ENCODE measurements around the gene BRME1. TPM values are rescaled to one million over a fixed set of nuclear protein-coding genes. Genes with fewer than 3 reads are reported as not detected.

BRME1 gene
- polyA plus RNA-seq, 1 donor (not counting 4 experiments of a cell fraction or from before 2014, with no cell fraction given) = 0.22 TPM

DNA sequence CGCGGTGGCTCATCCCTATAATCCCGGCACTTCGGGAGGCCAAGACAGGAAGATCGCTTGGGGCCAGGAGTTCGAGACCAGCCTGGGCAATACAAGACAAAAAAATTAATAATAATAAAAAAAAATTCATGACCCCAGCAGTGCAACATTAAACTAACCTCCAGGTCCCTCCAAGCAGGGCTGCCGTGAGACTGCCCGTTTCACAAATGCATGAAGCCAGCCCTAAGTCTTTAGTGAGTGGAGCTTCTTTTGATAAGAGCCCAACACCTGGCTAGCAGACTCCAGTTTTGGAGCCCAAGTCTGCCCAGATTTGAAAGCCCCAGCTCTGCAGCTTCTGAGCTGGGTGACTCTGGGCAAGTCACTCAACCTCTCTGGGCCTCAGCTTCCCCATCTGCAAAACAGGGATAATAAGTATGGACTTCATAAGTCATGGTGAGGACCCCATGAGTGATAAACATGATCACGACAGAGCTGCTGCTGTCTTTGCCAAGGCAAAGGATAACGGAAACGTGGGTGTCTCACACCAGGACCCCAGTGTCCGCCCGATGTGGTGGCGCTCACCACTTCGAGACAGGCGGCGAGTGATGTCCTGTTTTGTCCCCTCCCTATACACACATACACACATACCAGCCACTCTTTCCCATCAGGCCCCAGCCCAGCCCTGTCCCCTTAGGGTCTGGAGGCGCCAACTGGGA lies 67.3 kb downstream of the BRME1 start:
- H4K20me1 ChIP-seq (ENCODE audit: control insufficient read depth, extremely low read depth, insufficient read depth, low read length) = peaks cover 58% of the 10 kb centered on the region

GRCh38 chr19:13835791-13836723 lies 69.9 kb downstream of the BRME1 start:
- no peaks in the 10 kb centered on the region for H3K9me1 ChIP-seq (ENCODE audit: control insufficient read depth, extremely low read depth, insufficient read depth, low read length)
- FAIRE-seq = no peak
- peak overlapping the region; percentile 29 for H3K27ac ChIP-seq (ENCODE audit: control insufficient read depth, insufficient read depth, low read length)
- H3K9ac ChIP-seq (ENCODE audit: control insufficient read depth, extremely low read depth, insufficient read depth, low read length) = peak overlapping the region; percentile 39
- H2AFZ ChIP-seq (ENCODE audit: control insufficient read depth, low read length) = no peak overlapping the region
- H3K4me2 ChIP-seq (ENCODE audit: control insufficient read depth, extremely low read depth, insufficient read depth, low read depth, low read length) = no peak overlapping the region
- no peaks in the 10 kb centered on the region for H3K9me3 ChIP-seq (ENCODE audit: control insufficient read depth, low read depth, low read length)
- H3K36me3 ChIP-seq (ENCODE audit: control insufficient read depth in 2 of 2, extremely low read depth in 1 of 2, insufficient read depth in 2 of 2, low read length in 2 of 2) = peaks cover 37 to 46% of the 10 kb centered on the region in 2 experiments
- no peaks in the 10 kb centered on the region for H3K27me3 ChIP-seq (ENCODE audit: control insufficient read depth, extremely low read depth, insufficient read depth, low read length)
- TF ChIP-seq EZH2 (IDR thresholded peaks at IDR 0.05; ENCODE audit: low read length) (no peak), CTCF (optimal IDR thresholded peaks at IDR 0.05 in 1 of 3, IDR thresholded peaks at IDR 0.05 in 1 of 3, conservative IDR thresholded peaks at IDR 0.05 in 1 of 3; ENCODE audit: extremely low read depth in 1 of 3, insufficient read depth in 2 of 3, low read length in 3 of 3) (no peak)
- dilution Hi-C loops (cut with MboI; ENCODE audit: extremely low pct_ligation_motif_present, low sequenced_read_pairs) = no loop called here
- H4K20me1 ChIP-seq (ENCODE audit: control insufficient read depth, extremely low read depth, insufficient read depth, low read length) = peaks cover 68% of the 10 kb centered on the region
- DNase-seq (ENCODE audit: low read depth, low spot score) = no peak
- no peak overlapping the region for H3K4me3 ChIP-seq (ENCODE audit: control insufficient read depth in 2 of 3, extremely low read depth in 1 of 3, insufficient read depth in 2 of 3, low read depth in 1 of 3, low read length in 3 of 3)
- peaks cover 36% of the 10 kb centered on the region for H3K79me2 ChIP-seq (ENCODE audit: control insufficient read depth, insufficient read depth, low read length)
- H3K4me1 ChIP-seq (ENCODE audit: control insufficient read depth, extremely low read depth, insufficient read depth, low read length) = peaks cover 26% of the 10 kb centered on the region

More for the DNA sequence above, 67.3 kb downstream of the BRME1 start:
- peak overlapping the region; percentile 96 for H3K27ac ChIP-seq (ENCODE audit: control insufficient read depth, insufficient read depth, low read length)
- H2AFZ ChIP-seq (ENCODE audit: control insufficient read depth, low read length) = no peak overlapping the region
- peaks cover 42 to 55% of the 10 kb centered on the region in 2 experiments for H3K36me3 ChIP-seq (ENCODE audit: control insufficient read depth in 2 of 2, extremely low read depth in 1 of 2, insufficient read depth in 2 of 2, low read length in 2 of 2)
- no peaks in the 10 kb centered on the region for H3K9me1 ChIP-seq (ENCODE audit: control insufficient read depth, extremely low read depth, insufficient read depth, low read length)
- peaks cover 31% of the 10 kb centered on the region for H3K4me1 ChIP-seq (ENCODE audit: control insufficient read depth, extremely low read depth, insufficient read depth, low read length)
- H3K27me3 ChIP-seq (ENCODE audit: control insufficient read depth, extremely low read depth, insufficient read depth, low read length) = no peaks in the 10 kb centered on the region
- peak overlapping the region; percentile 93 for H3K4me2 ChIP-seq (ENCODE audit: control insufficient read depth, extremely low read depth, insufficient read depth, low read depth, low read length)
- TF ChIP-seq EZH2 (IDR thresholded peaks at IDR 0.05; ENCODE audit: low read length) = no peak
- no peak for TF ChIP-seq CTCF (optimal IDR thresholded peaks at IDR 0.05 in 1 of 3, IDR thresholded peaks at IDR 0.05 in 1 of 3, conservative IDR thresholded peaks at IDR 0.05 in 1 of 3; ENCODE audit: extremely low read depth in 1 of 3, insufficient read depth in 2 of 3, low read length in 3 of 3)
- no peaks in the 10 kb centered on the region for H3K9me3 ChIP-seq (ENCODE audit: control insufficient read depth, low read depth, low read length)
- DNase-seq (ENCODE audit: low read depth, low spot score) (no peak), FAIRE-seq (no peak)
- dilution Hi-C loops (cut with MboI; ENCODE audit: extremely low pct_ligation_motif_present, low sequenced_read_pairs) = no loop called here
- H3K79me2 ChIP-seq (ENCODE audit: control insufficient read depth, insufficient read depth, low read length) = peaks cover 55% of the 10 kb centered on the region
- peak overlapping the region; percentile 45 to 98 (median 97) for H3K4me3 ChIP-seq (ENCODE audit: control insufficient read depth in 2 of 3, extremely low read depth in 1 of 3, insufficient read depth in 2 of 3, low read depth in 1 of 3, low read length in 3 of 3)
- peak overlapping the region; percentile 99 for H3K9ac ChIP-seq (ENCODE audit: control insufficient read depth, extremely low read depth, insufficient read depth, low read length)
